K562 (cell line): ENCODE data around the gene ZNF500. TPM values are rescaled to one million over a fixed set of nuclear protein-coding genes. Genes with fewer than 3 reads are reported as not detected.
A peak's percentile ranks its signal among the peaks of the same experiment; 100 is the strongest.

ENCODE experiments used
- ARID1B ChIP-seq: fragments of 450-650 bp; IDR thresholded peaks from 2 replicates; pipeline ENCODE4 v1.6.1; 2016; ENCODE audit warnings: antibody characterized with exemption, mild to moderate bottlenecking, inconsistent platforms
- BACH1 ChIP-seq: fragments of 200-800 bp; sonication (Bioruptor generic); IDR thresholded peaks from 2 replicates; pipeline ENCODE4 v1.6.1; 2016; ENCODE audit warnings: missing genetic modification characterization, missing compliant biosample characterization
- BHLHE40 ChIP-seq: IDR thresholded peaks from 2 replicates; pipeline ENCODE4 v1.6.1; 2011; ENCODE audit warnings: low read length, improper control_type of control experiment
- BRD4 ChIP-seq: fragments of 200-600 bp; sonication (generic); IDR thresholded peaks from 2 replicates; pipeline ENCODE4 v1.6.1; 2017; ENCODE audit warnings: inconsistent platforms
- DPF2 ChIP-seq: fragments of 450-650 bp; IDR thresholded peaks from 2 replicates; pipeline ENCODE4 v1.6.1; 2016
- EGR1 ChIP-seq: fragments of 450-650 bp; conservative IDR thresholded peaks from 2 replicates; pipeline ENCODE4 v1.6.1; 2017; ENCODE audit warnings: mild to moderate bottlenecking
- HDAC1 ChIP-seq, 2 experiments: fragments of 450-650 bp; IDR thresholded peaks; 2 replicates each; pipeline ENCODE4 v1.6.1; 2016 to 2017; ENCODE audit warnings: inconsistent platforms in 1 of 2, mild to moderate bottlenecking in 1 of 2, moderate library complexity in 1 of 2
- KLF16 ChIP-seq: IDR thresholded peaks from 2 replicates; pipeline ENCODE4 v1.6.1; 2016; ENCODE audit warnings: antibody characterized with exemption
- MAFK ChIP-seq: IDR thresholded peaks from 2 replicates; pipeline ENCODE4 v1.6.1; 2011; ENCODE audit warnings: low read length, improper control_type of control experiment
- NCOA6 ChIP-seq: fragments of 450-650 bp; IDR thresholded peaks from 2 replicates; pipeline ENCODE4 v1.6.1; 2017; ENCODE audit warnings: mild to moderate bottlenecking
- NFE2 ChIP-seq: IDR thresholded peaks from 2 replicates; pipeline ENCODE4 v1.6.1; 2014; ENCODE audit warnings: antibody characterized with exemption, low read depth
- NFE2L1 ChIP-seq: fragments of 450-650 bp; IDR thresholded peaks from 2 replicates; pipeline ENCODE4 v1.6.1; 2016; ENCODE audit warnings: missing genetic modification characterization, low read depth, mild to moderate bottlenecking, missing compliant biosample characterization, moderate library complexity, borderline replicate concordance
- POLR2AphosphoS5 ChIP-seq: IDR thresholded peaks from 2 replicates; pipeline ENCODE4 v1.6.1; 2011; ENCODE audit warnings: mild to moderate bottlenecking, low read depth, low read length, moderate library complexity; ENCODE audit not compliant: control insufficient read depth, insufficient read depth
- ZBED1 ChIP-seq: IDR thresholded peaks from 2 replicates; pipeline ENCODE4 v1.6.1; 2014
- ZBTB40 ChIP-seq, 2 experiments: fragments of 450-650 bp in 1 of 2; sonication (generic) in 1 of 2; formaldehyde crosslinking in 1 of 2; IDR thresholded peaks; 2 replicates each; pipeline versions ENCODE4 v1.7.1 to v1.9.0; 2016 to 2022; ENCODE audit warnings: inconsistent platforms in 1 of 2, mild to moderate bottlenecking in 1 of 2, missing genetic modification reagents in 1 of 2
- ZBTB8A ChIP-seq: fragments of 450-650 bp; IDR thresholded peaks from 2 replicates; pipeline ENCODE4 v1.6.1; 2018; ENCODE audit warnings: mild to moderate bottlenecking, moderate library complexity; ENCODE audit not compliant: partially characterized antibody
- ZNF140 ChIP-seq: fragments of 250-450 bp; sonication (Bioruptor Pico); IDR thresholded peaks from 2 replicates; pipeline ENCODE4 v1.8.0; 2021; ENCODE audit warnings: moderate library complexity, mild to moderate bottlenecking, inconsistent platforms
- ZNF253 ChIP-seq: fragments of 250-450 bp; sonication (Bioruptor Pico); conservative IDR thresholded peaks from 2 replicates; pipeline ENCODE4 v1.6.1; 2021; ENCODE audit warnings: mild to moderate bottlenecking
- ZNF696 ChIP-seq: fragments of 250-450 bp; sonication (Bioruptor Pico); conservative IDR thresholded peaks from 2 replicates; pipeline ENCODE4 v1.4.0; 2020; ENCODE audit warnings: mild to moderate bottlenecking, moderate library complexity
- ZNF764 ChIP-seq: fragments of 250-450 bp; sonication (Bioruptor Pico); IDR thresholded peaks from 2 replicates; pipeline ENCODE4 v1.4.0; 2020; ENCODE audit warnings: low read depth, mild to moderate bottlenecking, moderate library complexity
- ZNF780A ChIP-seq: fragments of 250-450 bp; sonication (Bioruptor Pico); IDR thresholded peaks from 2 replicates; pipeline ENCODE4 v1.5.0; 2021; ENCODE audit warnings: mild to moderate bottlenecking
- ZNF79 ChIP-seq: fragments of 250-450 bp; sonication (Bioruptor Pico); IDR thresholded peaks from 2 replicates; pipeline ENCODE4 v1.4.0; 2020; ENCODE audit warnings: low read depth, mild to moderate bottlenecking, moderate library complexity
- polyA plus RNA-seq, 8 experiments: library from polyadenylated mRNA; depleted of rRNA in 4 of 8; stranded (reverse) in 5 of 8; unstranded in 3 of 8; fragments of >200 nt; fragmentation: Nextera tagmentation in 2 of 8; fragmentation: Illumina TruSeq in 1 of 8; extraction: Ambion mirVana in 2 of 8; extraction: Trizol in 1 of 8; gene quantifications; 2 replicates each; pipeline versions ENCODE4 v1.2.1 to v1.2.3, GENCODE V29; 2011 to 2014; ENCODE audit warnings: inconsistent platforms in 1 of 8, missing spikeins in 1 of 8
- total RNA-seq, 7 experiments: library from RNA; depleted of rRNA in 6 of 7; stranded (reverse); fragments of >200 nt in 6 of 7; fragmentation: Illumina TruSeq in 2 of 7; extraction: Trizol in 2 of 7; gene quantifications; 2 replicates each; pipeline versions ENCODE4 v1.2.1 to v1.2.3, GENCODE V29; 2011 to 2021; ENCODE audit warnings: low replicate concordance in 1 of 7

The ZNF500 gene
- total and polyA plus RNA-seq, 9 of the 15 experiments (the other 6 are each of a cell fraction or from before 2014, with no cell fraction given), result 0.80 to 20.8 (median 5.3) TPM

GRCh38 chr16:4787068-4787467 lies 20.1 kb upstream of the ZNF500 start (continued):
- no peak for TF ChIP-seq BRD4
- TF ChIP-seq ZNF764 (CRISPR knock-in tag), result no peak
- TF ChIP-seq ZBED1, result no peak
- TF ChIP-seq KLF16, result no peak
- TF ChIP-seq DPF2, result peak; percentile 60; the same call in 1 of the 2 replicates
- TF ChIP-seq ZNF79 (CRISPR knock-in tag), result no peak
- TF ChIP-seq POLR2AphosphoS5, result no peak
- peak; percentile 63; the same call in 1 of the 2 replicates for TF ChIP-seq NFE2L1 (tag)
- TF ChIP-seq ARID1B, result 0 out of 2 replicates have a peak, but pooled peaks have one; percentile 15
- TF ChIP-seq ZNF140, result no peak
- peak; percentile 92 for TF ChIP-seq MAFK
- peak; percentile 72; the same call in 1 of the 2 replicates for TF ChIP-seq BACH1 (tag)
- TF ChIP-seq BHLHE40, result no peak
- no peak for TF ChIP-seq HDAC1 (IDR thresholded peaks at IDR 0.05)
- TF ChIP-seq ZNF696 (CRISPR knock-in tag), result no peak
- TF ChIP-seq ZBTB40 (IDR thresholded peaks at IDR 0.05), result no peak
- no peak for TF ChIP-seq ZBTB40 (CRISPR knock-in tag; IDR thresholded peaks at IDR 0.05)
- no peak for TF ChIP-seq ZNF253 (CRISPR knock-in tag)
- no peak for TF ChIP-seq ZNF780A
- no peak for TF ChIP-seq NCOA6
- TF ChIP-seq EGR1, result no peak
- TF ChIP-seq ZBTB8A, result no peak
- peak; percentile 86 for TF ChIP-seq NFE2
